HepG2 (cell line): ENCODE measurements around the gene GMPPA. TPM values are rescaled to one million over a fixed set of nuclear protein-coding genes. Genes with fewer than 3 reads are reported as not detected.
A peak's percentile ranks its signal among the peaks of the same experiment; 100 is the strongest.

Source experiments
- CCDC6 ChIP-seq: sonication (generic); formaldehyde crosslinking; IDR thresholded peaks from 2 replicates; pipeline ENCODE4 v1.8.1; 2022; ENCODE audit warnings: mild to moderate bottlenecking, missing genetic modification reagents, moderate library complexity
- FOXK2 ChIP-seq: fragments of 450-650 bp; IDR thresholded peaks from 2 replicates; pipeline ENCODE4 v1.6.1; 2016
- HDAC1 ChIP-seq: sonication (generic); formaldehyde crosslinking; IDR thresholded peaks from 2 replicates; pipeline ENCODE4 v1.5.1; 2020; ENCODE audit warnings: mild to moderate bottlenecking, missing genetic modification reagents
- HES4 ChIP-seq: sonication (generic); formaldehyde crosslinking; IDR thresholded peaks from 2 replicates; pipeline ENCODE4 v1.9.0; 2021; ENCODE audit warnings: mild to moderate bottlenecking, missing genetic modification reagents, borderline replicate concordance
- KDM4B ChIP-seq: sonication (generic); formaldehyde crosslinking; IDR thresholded peaks from 2 replicates; pipeline ENCODE4 v1.4.0; 2020; ENCODE audit warnings: missing genetic modification reagents
- MAF1 ChIP-seq: sonication (generic); formaldehyde crosslinking; IDR thresholded peaks from 2 replicates; pipeline ENCODE4 v1.5.0; 2020; ENCODE audit warnings: missing genetic modification reagents, borderline replicate concordance
- MTF2 ChIP-seq: sonication (generic); formaldehyde crosslinking; IDR thresholded peaks from 2 replicates; pipeline ENCODE4 v1.5.0; 2020; ENCODE audit warnings: missing genetic modification reagents, borderline replicate concordance
- MXD4 ChIP-seq: IDR thresholded peaks from 2 replicates; pipeline ENCODE4 v1.6.1; 2016; ENCODE audit warnings: mild to moderate bottlenecking, missing biosample characterization, missing genetic modification reagents
- POLR2AphosphoS5 ChIP-seq: IDR thresholded peaks from 2 replicates; pipeline ENCODE4 v1.6.1; 2012; ENCODE audit warnings: low read depth, low read length
- REL ChIP-seq: sonication (generic); formaldehyde crosslinking; conservative IDR thresholded peaks from 2 replicates; pipeline ENCODE4 v1.8.0; 2022; ENCODE audit warnings: mild to moderate bottlenecking, missing genetic modification reagents, moderate library complexity
- ZKSCAN8 ChIP-seq: IDR thresholded peaks from 2 replicates; pipeline ENCODE4 v1.6.1; 2016; ENCODE audit warnings: borderline replicate concordance, missing genetic modification reagents, missing compliant biosample characterization
- ZMYM4 ChIP-seq: sonication (generic); formaldehyde crosslinking; IDR thresholded peaks from 2 replicates; pipeline ENCODE4 v1.8.1; 2023; ENCODE audit warnings: mild to moderate bottlenecking, missing genetic modification reagents
- ZNF501 ChIP-seq: sonication (generic); formaldehyde crosslinking; IDR thresholded peaks from 2 replicates; pipeline ENCODE4 v1.5.1; 2020; ENCODE audit warnings: mild to moderate bottlenecking, moderate library complexity, missing genetic modification reagents
- ZNF550 ChIP-seq: sonication (generic); formaldehyde crosslinking; IDR thresholded peaks from 2 replicates; pipeline ENCODE4 v1.4.0; 2020; ENCODE audit warnings: mild to moderate bottlenecking, missing genetic modification reagents, borderline replicate concordance
- ZNF709 ChIP-seq: sonication (generic); formaldehyde crosslinking; IDR thresholded peaks from 2 replicates; pipeline ENCODE4 v1.5.0; 2020; ENCODE audit warnings: mild to moderate bottlenecking, missing genetic modification reagents
- ZSCAN22 ChIP-seq: sonication (generic); formaldehyde crosslinking; IDR thresholded peaks from 2 replicates; pipeline ENCODE4 v1.4.0; 2020; ENCODE audit warnings: mild to moderate bottlenecking, missing genetic modification reagents
- polyA plus RNA-seq, 8 experiments: library from polyadenylated mRNA; depleted of rRNA in 3 of 8; stranded (reverse) in 7 of 8; unstranded in 1 of 8; fragments of >200 nt; fragmentation: Illumina TruSeq in 4 of 8; extraction: Trizol in 4 of 8; gene quantifications; 2 replicates each; pipeline versions ENCODE4 v1.2.1 to v1.2.3, GENCODE V29; 2011 to 2016; ENCODE audit warnings: low read depth in 4 of 8, missing spikeins in 1 of 8, mixed read lengths in 1 of 8; ENCODE audit not compliant: insufficient read depth in 1 of 8
- total RNA-seq, 5 experiments: library from RNA; depleted of rRNA; stranded (reverse); fragments of >200 nt; fragmentation: Illumina TruSeq; extraction: Trizol; gene quantifications; 2 replicates each; pipeline ENCODE4 v1.2.3, GENCODE V29; 2016; ENCODE audit warnings: low read depth in 1 of 5
- TF ChIP-seq, protein P1 (sequence below), 2 experiments: sonication (generic) in 1 of 2; formaldehyde crosslinking in 1 of 2; IDR thresholded peaks; 2 replicates each; pipeline versions ENCODE4 v1.4.0 to v1.6.1; 2018 to 2020; ENCODE audit warnings: missing genetic modification reagents in 2 of 2, borderline replicate concordance in 1 of 2, low read depth in 1 of 2, mild to moderate bottlenecking in 1 of 2, missing biosample characterization in 1 of 2
- TF ChIP-seq, protein P2 (sequence below): sonication (generic); formaldehyde crosslinking; IDR thresholded peaks from 2 replicates; pipeline ENCODE4 v1.8.0; 2023; ENCODE audit warnings: mild to moderate bottlenecking, missing genetic modification reagents
- TF ChIP-seq, protein P3 (sequence below): sonication (generic); formaldehyde crosslinking; IDR thresholded peaks from 2 replicates; pipeline ENCODE4 v1.8.0; 2022; ENCODE audit warnings: mild to moderate bottlenecking, missing genetic modification reagents, moderate library complexity
- TF ChIP-seq, protein P4 (sequence below): sonication (generic); formaldehyde crosslinking; IDR thresholded peaks from 2 replicates; pipeline ENCODE4 v1.8.0; 2022; ENCODE audit warnings: missing genetic modification reagents, low read depth, mild to moderate bottlenecking, borderline replicate concordance
- TF ChIP-seq, protein P5 (sequence below): sonication (generic); formaldehyde crosslinking; IDR thresholded peaks from 2 replicates; pipeline ENCODE4 v1.4.0; 2020; ENCODE audit warnings: low read depth, mild to moderate bottlenecking, missing genetic modification reagents
- TF ChIP-seq, protein P6 (sequence below): sonication (generic); formaldehyde crosslinking; IDR thresholded peaks from 2 replicates; pipeline ENCODE4 v1.4.0; 2020; ENCODE audit warnings: missing genetic modification reagents, borderline replicate concordance

The GMPPA gene
- total and polyA plus RNA-seq, 2 of the 13 experiments (the other 11 are each of a cell fraction or from before 2014, with no cell fraction given): 81.1 to 106 TPM

DNA sequence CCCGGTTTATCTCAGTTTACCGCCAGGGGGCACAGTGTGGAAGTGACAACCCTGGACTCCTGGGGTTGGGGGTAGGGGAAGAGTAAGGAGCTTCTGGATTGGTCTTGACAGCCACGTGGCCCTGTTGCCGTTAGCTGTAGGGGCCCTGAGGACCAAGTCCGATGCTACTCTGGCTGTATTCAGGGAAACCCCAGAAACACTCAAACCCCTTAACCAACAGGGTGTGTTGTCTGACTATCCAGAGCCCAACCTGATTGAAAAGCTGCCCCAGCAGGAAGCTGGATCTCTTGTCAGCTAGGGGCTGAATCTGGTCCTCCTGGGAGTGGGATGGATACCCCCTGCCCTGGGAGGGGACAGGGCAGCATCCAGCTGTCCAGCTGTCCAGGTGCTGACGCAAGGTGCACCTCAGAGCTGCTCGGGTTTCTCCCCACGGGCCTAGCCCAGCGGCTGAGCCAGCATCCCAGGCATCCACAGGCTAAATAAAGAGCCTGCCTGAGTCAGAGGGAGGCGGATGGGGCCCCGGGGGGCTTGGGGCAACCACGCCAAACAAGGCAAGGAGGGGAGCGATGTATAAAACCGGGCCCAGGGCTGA, 3.1 kb upstream of the GMPPA start (continued):
- TF ChIP-seq KDM4B (CRISPR knock-in tag) (no peak), ZKSCAN8 (CRISPR knock-in tag) (no peak), CCDC6 (CRISPR knock-in tag) (no peak), ZNF501 (0 out of 2 replicates have a peak, but pooled peaks have one; percentile 33), MXD4 (CRISPR knock-in tag) (peak; percentile 34; the same call in 1 of the 2 replicates), FOXK2 (peak; percentile 66), ZNF709 (CRISPR knock-in tag) (peak; percentile 59; the same call in 1 of the 2 replicates), REL (CRISPR knock-in tag) (no peak), HES4 (CRISPR knock-in tag) (0 out of 2 replicates have a peak, but pooled peaks have one; percentile 58), MTF2 (CRISPR knock-in tag) (peak; percentile 26; the same call in 1 of the 2 replicates), HDAC1 (peak; percentile 30; the same call in 1 of the 2 replicates), ZSCAN22 (no peak), ZNF550 (CRISPR knock-in tag) (no peak), POLR2AphosphoS5 (no peak), MAF1 (no peak), ZMYM4 (CRISPR knock-in tag) (peak; percentile 17; the same call in 1 of the 2 replicates)
- TF ChIP-seq, protein P1, sequence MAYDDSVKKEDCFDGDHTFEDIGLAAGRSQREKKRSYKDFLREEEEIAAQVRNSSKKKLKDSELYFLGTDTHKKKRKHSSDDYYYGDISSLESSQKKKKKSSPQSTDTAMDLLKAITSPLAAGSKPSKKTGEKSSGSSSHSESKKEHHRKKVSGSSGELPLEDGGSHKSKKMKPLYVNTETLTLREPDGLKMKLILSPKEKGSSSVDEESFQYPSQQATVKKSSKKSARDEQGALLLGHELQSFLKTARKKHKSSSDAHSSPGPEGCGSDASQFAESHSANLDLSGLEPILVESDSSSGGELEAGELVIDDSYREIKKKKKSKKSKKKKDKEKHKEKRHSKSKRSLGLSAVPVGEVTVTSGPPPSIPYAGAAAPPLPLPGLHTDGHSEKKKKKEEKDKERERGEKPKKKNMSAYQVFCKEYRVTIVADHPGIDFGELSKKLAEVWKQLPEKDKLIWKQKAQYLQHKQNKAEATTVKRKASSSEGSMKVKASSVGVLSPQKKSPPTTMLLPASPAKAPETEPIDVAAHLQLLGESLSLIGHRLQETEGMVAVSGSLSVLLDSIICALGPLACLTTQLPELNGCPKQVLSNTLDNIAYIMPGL (CRISPR knock-in tag; IDR thresholded peaks at IDR 0.05; ENCODE audit: borderline replicate concordance in 1 of 2, low read depth in 1 of 2): peak; percentile 44 to 53; a peak in 2 of 4 replicates
- TF ChIP-seq, protein P2, sequence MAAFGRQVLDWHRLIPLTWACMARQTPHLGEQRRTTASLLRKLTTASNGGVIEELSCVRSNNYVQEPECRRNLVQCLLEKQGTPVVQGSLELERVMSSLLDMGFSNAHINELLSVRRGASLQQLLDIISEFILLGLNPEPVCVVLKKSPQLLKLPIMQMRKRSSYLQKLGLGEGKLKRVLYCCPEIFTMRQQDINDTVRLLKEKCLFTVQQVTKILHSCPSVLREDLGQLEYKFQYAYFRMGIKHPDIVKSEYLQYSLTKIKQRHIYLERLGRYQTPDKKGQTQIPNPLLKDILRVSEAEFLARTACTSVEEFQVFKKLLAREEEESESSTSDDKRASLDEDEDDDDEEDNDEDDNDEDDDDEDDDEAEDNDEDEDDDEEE (CRISPR knock-in tag): 0 out of 2 replicates have a peak, but pooled peaks have one; percentile 53
- TF ChIP-seq, protein P3, sequence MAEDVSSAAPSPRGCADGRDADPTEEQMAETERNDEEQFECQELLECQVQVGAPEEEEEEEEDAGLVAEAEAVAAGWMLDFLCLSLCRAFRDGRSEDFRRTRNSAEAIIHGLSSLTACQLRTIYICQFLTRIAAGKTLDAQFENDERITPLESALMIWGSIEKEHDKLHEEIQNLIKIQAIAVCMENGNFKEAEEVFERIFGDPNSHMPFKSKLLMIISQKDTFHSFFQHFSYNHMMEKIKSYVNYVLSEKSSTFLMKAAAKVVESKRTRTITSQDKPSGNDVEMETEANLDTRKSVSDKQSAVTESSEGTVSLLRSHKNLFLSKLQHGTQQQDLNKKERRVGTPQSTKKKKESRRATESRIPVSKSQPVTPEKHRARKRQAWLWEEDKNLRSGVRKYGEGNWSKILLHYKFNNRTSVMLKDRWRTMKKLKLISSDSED (CRISPR knock-in tag): no peak
- TF ChIP-seq, protein P4, sequence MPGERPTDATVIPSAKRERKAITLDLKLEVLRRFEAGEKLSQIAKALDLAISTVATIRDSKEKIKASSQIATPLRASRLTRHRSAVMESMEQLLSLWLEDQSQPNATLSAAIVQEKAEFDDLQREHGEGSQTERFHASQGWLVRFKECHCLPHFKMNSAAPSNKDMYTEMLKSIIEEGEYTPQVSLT (CRISPR knock-in tag): no peak
- TF ChIP-seq, protein P5, sequence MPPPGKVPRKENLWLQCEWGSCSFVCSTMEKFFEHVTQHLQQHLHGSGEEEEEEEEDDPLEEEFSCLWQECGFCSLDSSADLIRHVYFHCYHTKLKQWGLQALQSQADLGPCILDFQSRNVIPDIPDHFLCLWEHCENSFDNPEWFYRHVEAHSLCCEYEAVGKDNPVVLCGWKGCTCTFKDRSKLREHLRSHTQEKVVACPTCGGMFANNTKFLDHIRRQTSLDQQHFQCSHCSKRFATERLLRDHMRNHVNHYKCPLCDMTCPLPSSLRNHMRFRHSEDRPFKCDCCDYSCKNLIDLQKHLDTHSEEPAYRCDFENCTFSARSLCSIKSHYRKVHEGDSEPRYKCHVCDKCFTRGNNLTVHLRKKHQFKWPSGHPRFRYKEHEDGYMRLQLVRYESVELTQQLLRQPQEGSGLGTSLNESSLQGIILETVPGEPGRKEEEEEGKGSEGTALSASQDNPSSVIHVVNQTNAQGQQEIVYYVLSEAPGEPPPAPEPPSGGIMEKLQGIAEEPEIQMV (CRISPR knock-in tag): no peak
- TF ChIP-seq, protein P6, sequence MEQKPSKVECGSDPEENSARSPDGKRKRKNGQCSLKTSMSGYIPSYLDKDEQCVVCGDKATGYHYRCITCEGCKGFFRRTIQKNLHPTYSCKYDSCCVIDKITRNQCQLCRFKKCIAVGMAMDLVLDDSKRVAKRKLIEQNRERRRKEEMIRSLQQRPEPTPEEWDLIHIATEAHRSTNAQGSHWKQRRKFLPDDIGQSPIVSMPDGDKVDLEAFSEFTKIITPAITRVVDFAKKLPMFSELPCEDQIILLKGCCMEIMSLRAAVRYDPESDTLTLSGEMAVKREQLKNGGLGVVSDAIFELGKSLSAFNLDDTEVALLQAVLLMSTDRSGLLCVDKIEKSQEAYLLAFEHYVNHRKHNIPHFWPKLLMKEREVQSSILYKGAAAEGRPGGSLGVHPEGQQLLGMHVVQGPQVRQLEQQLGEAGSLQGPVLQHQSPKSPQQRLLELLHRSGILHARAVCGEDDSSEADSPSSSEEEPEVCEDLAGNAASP: peak; percentile 37; the same call in 1 of the 2 replicates
